ENCODE data around the gene PLB1. TPM values are rescaled to one million over a fixed set of nuclear protein-coding genes. Genes with fewer than 3 reads are reported as not detected.

PLB1 gene
- total and polyA plus RNA-seq, 9 of the 15 experiments (the other 6 are each of a cell fraction or from before 2014, with no cell fraction given) = 0.01 to 0.09 (median 0.07) TPM; not detected in 2

- TF ChIP-seq JUND (IDR thresholded peaks at IDR 0.05; ENCODE audit: borderline replicate concordance, low read depth, low read length) (peak; percentile 33; the same call in 1 of the 2 replicates), JUND (tag; IDR thresholded peaks at IDR 0.05; ENCODE audit: borderline replicate concordance, low read depth, low read length) (0 out of 3 replicates have a peak, but pooled peaks have one; percentile 12), PURB (CRISPR knock-in tag; IDR thresholded peaks at IDR 0.05; ENCODE audit: low read depth) (no peak), PKNOX1 (IDR thresholded peaks at IDR 0.05) (peak; percentile 83), GTF3C2 (IDR thresholded peaks at IDR 0.05; ENCODE audit: borderline replicate concordance, extremely low read depth, insufficient read length) (no peak), FUS (optimal IDR thresholded peaks at IDR 0.05; ENCODE audit: low read depth, low read length) (no peak), NCOA1 (IDR thresholded peaks at IDR 0.05; ENCODE audit: low read depth) (no peak)
These were observed 153.8 kb downstream of the PLB1 start (continued) for GRCh38 chr2:28649481-28650265.

Data from K562 (cell line).